Smooth muscle cell of the brain vasculature (primary cell): Measurements from ENCODE around the gene IQGAP2.

Experiments
- DNase-seq: peaks from one replicate; pipeline ENCODE4 v3.0.0-alpha.2; 2012; ENCODE audit warnings: low read depth, low spot score

Gene IQGAP2

GRCh38 chr5:76450054-76450453 is 47.0 kb downstream of the IQGAP2 start:
- DNase-seq = no peak

GRCh38 chr5:76451031-76451701 is 48.1 kb downstream of the IQGAP2 start:
- no peak for DNase-seq

- DNase-seq = no peak
Measured at GRCh38 chr5:76455531-76456133, 52.5 kb downstream of the IQGAP2 start.

GRCh38 chr5:76456258-76456657 is 53.2 kb downstream of the IQGAP2 start:
- no peak for DNase-seq

- DNase-seq = no peak
Measured at GRCh38 chr5:76457674-76458485, 54.8 kb downstream of the IQGAP2 start.

GRCh38 chr5:76458486-76458830 is 55.4 kb downstream of the IQGAP2 start:
- no peak for DNase-seq

- no peak for DNase-seq
Measured at GRCh38 chr5:76460104-76460503, 57.0 kb downstream of the IQGAP2 start.

- no peak for DNase-seq
Measured at GRCh38 chr5:76462097-76462667, 59.1 kb downstream of the IQGAP2 start.

GRCh38 chr5:76467216-76467615 is 64.1 kb downstream of the IQGAP2 start:
- no peak for DNase-seq

GRCh38 chr5:76468635-76469425 is 65.7 kb downstream of the IQGAP2 start:
- DNase-seq = no peak

GRCh38 chr5:76469656-76470290 is 66.7 kb downstream of the IQGAP2 start:
- no peak for DNase-seq

GRCh38 chr5:76470976-76471375 is 67.9 kb downstream of the IQGAP2 start:
- no peak for DNase-seq

GRCh38 chr5:76471406-76471805 is 68.3 kb downstream of the IQGAP2 start:
- no peak for DNase-seq

GRCh38 chr5:76471987-76472334 is 68.9 kb downstream of the IQGAP2 start:
- no peak for DNase-seq

- no peak for DNase-seq
Measured at GRCh38 chr5:76472335-76473008, 69.4 kb downstream of the IQGAP2 start.

- no peak for DNase-seq
Measured at GRCh38 chr5:76473009-76473336, 69.9 kb downstream of the IQGAP2 start.

- DNase-seq = no peak
Measured at GRCh38 chr5:76473661-76474060, 70.6 kb downstream of the IQGAP2 start.

- DNase-seq = no peak
Measured at GRCh38 chr5:76474377-76474776, 71.3 kb downstream of the IQGAP2 start.

- no peak for DNase-seq
Measured at GRCh38 chr5:76475385-76475784, 72.3 kb downstream of the IQGAP2 start.

- no peak for DNase-seq
Measured at GRCh38 chr5:76475936-76476335, 72.9 kb downstream of the IQGAP2 start.

- no peak for DNase-seq
Measured at GRCh38 chr5:76476474-76477038, 73.5 kb downstream of the IQGAP2 start.
